RWPE1 (cell line): ENCODE measurements around the gene PDE1A.

Experiments
- CTCF ChIA-PET: fragments of 350-600 bp; sonication (Branson Sonifier 250); formaldehyde crosslinking; extraction: SDS; loops from one replicate; lab custom pipeline; 2021; lab: Yijun Ruan, JAX
- POLR2A ChIA-PET: fragments of 400-600 bp; formaldehyde crosslinking; extraction: SDS; loops from one replicate; lab custom pipeline; 2020; ENCODE audit warnings: antibody characterized with exemption; ENCODE audit not compliant: low non-redundant PET; lab: Yijun Ruan, JAX
- DNase-seq: peaks from one replicate; pipeline ENCODE4 v3.0.0; 2012; ENCODE audit warnings: low spot score
- H3K27ac ChIP-seq: fragments of 450-650 bp; 2 replicates; pipeline ENCODE4 v1.5.1; 2017
- TF ChIP-seq, protein P1 (sequence below): fragments of 450-650 bp; conservative IDR thresholded peaks from 2 replicates; pipeline ENCODE4 v1.5.1; 2017; ENCODE audit warnings: low read depth, mild to moderate bottlenecking

The PDE1A gene

DNA sequence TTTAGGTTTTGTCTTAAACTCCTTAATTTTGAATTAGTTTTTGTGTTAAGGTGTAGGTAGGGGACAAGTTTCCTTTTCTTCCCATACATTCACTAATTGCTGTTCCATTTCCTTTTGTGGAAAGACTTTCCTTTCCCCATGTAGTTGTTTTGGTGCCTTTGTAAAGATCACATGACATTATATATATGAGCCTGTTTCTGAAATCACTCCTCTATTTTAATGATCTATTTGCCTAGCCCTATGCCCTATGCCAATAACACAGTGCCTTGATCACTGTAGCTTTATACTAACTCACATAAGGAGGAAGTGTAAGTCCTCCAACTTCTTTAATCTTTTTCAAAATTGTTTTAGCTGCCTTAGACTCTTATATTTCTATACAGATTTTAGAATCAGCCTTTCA lies 229.3 kb downstream of the PDE1A start:
- ChIA-PET CTCF (interaction anchor here (0.8 kb wide), 1 partner anchor 183 kb away, joined by 3 read pairs; no protein-coding TSS in a partner anchor), POLR2A (no interaction called here)
- TF ChIP-seq, protein P1, sequence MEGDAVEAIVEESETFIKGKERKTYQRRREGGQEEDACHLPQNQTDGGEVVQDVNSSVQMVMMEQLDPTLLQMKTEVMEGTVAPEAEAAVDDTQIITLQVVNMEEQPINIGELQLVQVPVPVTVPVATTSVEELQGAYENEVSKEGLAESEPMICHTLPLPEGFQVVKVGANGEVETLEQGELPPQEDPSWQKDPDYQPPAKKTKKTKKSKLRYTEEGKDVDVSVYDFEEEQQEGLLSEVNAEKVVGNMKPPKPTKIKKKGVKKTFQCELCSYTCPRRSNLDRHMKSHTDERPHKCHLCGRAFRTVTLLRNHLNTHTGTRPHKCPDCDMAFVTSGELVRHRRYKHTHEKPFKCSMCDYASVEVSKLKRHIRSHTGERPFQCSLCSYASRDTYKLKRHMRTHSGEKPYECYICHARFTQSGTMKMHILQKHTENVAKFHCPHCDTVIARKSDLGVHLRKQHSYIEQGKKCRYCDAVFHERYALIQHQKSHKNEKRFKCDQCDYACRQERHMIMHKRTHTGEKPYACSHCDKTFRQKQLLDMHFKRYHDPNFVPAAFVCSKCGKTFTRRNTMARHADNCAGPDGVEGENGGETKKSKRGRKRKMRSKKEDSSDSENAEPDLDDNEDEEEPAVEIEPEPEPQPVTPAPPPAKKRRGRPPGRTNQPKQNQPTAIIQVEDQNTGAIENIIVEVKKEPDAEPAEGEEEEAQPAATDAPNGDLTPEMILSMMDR: no peak

DNA sequence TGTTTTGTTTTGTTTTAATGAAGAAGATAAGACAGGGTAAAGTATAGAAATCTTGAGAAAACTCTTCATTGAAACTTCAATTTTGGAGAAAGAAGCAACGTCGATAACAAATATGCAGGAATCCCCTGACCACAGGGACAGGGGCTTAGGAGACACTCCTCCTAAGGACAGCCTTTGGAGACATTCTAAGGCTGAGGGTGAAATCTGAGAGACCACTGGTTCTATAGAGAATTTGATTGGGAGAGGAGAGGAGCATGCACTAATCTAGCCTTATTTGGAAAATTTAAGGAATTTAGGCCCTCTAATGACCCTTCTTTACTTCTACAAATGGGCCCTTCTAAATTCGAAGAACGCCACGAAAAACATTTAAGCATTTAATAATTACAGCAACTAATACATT lies 233.5 kb downstream of the PDE1A start:
- ChIA-PET POLR2A (no interaction called here), CTCF (interaction anchor here (0.7 kb wide), 1 partner anchor 1520 kb away, joined by 4 read pairs; no protein-coding TSS in a partner anchor)
- H3K27ac ChIP-seq: no peak overlapping the region
- no peak for DNase-seq
- TF ChIP-seq, protein P1: no peak

More for the DNA sequence above, 229.3 kb downstream of the PDE1A start:
- no peak for DNase-seq
- H3K27ac ChIP-seq: no peak overlapping the region

DNA sequence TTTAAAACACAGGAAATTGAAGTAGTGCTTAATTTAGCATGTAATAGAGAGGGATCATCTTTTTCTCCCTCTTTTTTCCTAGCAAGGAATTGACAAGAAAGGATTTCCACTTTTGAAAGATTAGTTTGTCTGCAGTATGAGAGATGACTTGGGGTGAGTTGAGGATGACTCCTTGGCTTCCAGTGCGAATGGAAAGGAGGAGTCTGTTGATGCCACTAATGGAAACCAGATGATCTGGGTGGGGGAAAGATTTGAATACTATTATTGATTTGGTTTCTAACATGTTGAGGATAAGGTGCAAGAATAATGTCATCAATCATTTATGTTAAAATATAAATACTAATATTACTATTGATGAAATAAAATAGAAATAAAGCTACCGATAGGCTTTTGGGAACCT lies 235.8 kb downstream of the PDE1A start:
- H3K27ac ChIP-seq: no peak overlapping the region
- ChIA-PET CTCF (interaction anchor here (0.6 to 0.7 kb wide), 3 partner anchors 454 to 666 kb away, joined by 3 read pairs; no protein-coding TSS in a partner anchor), POLR2A (interaction anchor here (0.7 kb wide), 1 partner anchor 487 kb away, joined by 3 read pairs; no protein-coding TSS in a partner anchor)
- TF ChIP-seq, protein P1: no peak
- no peak for DNase-seq

DNA sequence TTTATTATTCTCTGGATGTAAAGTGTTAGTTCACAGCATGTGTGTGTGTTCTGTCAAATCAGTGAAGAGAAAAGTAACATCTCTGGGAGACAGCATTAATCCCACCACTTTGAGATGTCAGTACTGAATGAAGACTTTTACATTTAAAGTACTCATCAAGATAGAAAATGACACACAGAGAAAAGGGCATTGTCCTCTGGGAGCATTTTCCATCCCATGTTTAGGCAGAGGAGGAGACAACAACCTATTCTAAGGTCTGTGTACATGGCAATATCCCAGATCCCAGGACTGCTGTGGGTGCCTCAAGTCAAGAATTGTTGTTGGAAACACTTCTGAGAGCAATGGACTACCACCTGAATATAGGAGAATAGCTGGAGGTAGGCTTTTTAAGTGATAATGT lies 239.7 kb downstream of the PDE1A start:
- TF ChIP-seq, protein P1: no peak
- ChIA-PET CTCF (interaction anchor here (0.6 to 1.4 kb wide), 5 partner anchors 14 to 727 kb away, joined by 3 to 9 read pairs (median 3); no protein-coding TSS in a partner anchor), POLR2A (no interaction called here)
- no peak overlapping the region for H3K27ac ChIP-seq
- DNase-seq: no peak

DNA sequence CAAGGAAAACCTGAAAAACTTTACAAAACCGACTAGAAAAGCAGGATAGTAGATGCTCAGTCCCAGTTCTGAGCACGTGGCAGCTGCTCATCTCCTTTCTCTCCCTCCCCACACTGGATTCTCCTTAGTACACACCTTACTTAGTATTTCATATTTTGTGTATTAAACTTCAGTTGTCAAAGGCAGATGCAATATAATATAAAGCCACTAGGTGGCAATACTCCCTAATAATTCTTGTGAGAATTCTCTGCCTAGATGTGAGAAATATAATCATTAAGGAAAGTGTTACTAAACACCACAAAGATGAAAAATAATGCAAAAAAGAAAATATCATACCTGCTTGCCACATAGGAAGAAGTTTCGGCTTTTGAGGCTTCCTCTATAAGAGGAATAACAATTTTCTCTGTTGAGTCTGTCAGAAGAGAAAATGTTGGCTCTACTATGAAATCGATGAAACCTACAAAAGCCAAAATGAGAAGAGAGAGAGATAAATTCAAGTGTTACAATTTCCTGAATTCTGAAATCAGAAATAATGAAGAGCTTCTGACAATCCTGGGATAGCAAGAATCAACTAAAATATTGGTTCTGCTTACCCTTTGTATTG lies 240.6 kb downstream of the PDE1A start:
- DNase-seq: peak; percentile 13
- POLR2A ChIA-PET: no interaction called here
- H3K27ac ChIP-seq: no peak overlapping the region
- CTCF ChIA-PET: interaction anchor here (0.5 to 1.4 kb wide), 8 partner anchors 15 to 726 kb away, joined by 3 to 9 read pairs (median 3); no protein-coding TSS in a partner anchor
- TF ChIP-seq, protein P1: peak; percentile 77

DNA sequence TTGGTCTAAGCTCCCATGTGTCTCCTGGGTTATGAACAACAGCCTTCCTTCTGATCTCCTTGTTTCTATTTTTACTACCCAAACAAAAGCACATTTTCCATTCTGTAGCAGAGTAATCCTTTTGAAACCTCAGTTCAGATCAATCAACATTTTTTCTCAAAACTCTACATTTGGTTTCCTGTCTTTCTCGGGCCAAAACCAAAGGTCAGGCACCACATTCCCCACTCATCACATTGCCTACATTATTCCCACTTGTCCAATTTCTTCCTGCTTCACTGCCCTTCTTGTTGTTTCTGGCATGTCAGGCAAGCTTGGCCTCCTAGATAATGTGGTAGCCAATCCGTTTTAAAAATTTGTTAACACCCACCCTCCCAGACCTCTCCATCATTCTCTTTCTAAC lies 244.4 kb downstream of the PDE1A start:
- TF ChIP-seq, protein P1: no peak
- no peak overlapping the region for H3K27ac ChIP-seq
- POLR2A ChIA-PET: no interaction called here
- no peak for DNase-seq
- CTCF ChIA-PET: interaction anchor here (0.6 kb wide), 1 partner anchor 467 kb away, joined by 3 read pairs; no protein-coding TSS in a partner anchor
